Measurements from ENCODE around the gene EMX2. TPM values are rescaled to one million over a fixed set of nuclear protein-coding genes. Genes with fewer than 3 reads are reported as not detected.
"Not testable (repeated sequence)": the region's sequence is repeated elsewhere in the genome, so short reads cannot be mapped to it uniquely, and the experiment has no call there.

EMX2 gene
- total and polyA plus RNA-seq, 8 donors = 0.17 to 1.4 (median 0.33) TPM; not detected in 2

DNA sequence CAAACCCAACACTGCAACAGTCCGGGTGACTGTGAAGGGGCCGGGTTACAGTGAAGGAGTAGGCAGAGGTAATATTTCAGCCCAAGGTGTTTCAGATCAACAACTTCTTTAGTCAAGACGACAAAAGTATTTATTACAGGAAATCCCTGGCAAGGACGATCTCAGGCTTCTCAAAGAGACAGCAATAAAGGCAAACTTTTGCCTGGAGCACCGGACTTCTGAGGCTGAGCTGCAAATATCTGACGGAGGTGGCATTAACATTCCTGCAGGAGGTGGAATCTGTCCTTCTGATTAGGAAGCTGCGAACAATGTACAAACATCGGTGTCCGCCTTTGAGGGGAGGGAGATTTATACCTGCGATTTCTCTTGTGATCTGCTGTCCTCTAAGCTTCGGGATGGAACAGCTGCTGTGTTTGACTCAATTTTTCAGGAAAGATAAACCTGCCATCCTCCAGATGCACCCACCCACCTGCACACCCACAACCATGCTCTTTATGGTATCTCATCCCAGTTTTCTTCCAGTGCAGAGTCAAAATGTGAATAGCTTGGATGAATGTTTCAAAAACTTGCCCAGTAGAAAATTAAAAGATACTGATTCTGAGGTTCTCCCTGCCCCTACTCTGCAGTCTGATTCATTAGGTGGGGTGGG lies 32.1 kb downstream of the EMX2 start:
- DNase-seq (no peak), ATAC-seq (no peak)
- TF ChIP-seq, protein P1, sequence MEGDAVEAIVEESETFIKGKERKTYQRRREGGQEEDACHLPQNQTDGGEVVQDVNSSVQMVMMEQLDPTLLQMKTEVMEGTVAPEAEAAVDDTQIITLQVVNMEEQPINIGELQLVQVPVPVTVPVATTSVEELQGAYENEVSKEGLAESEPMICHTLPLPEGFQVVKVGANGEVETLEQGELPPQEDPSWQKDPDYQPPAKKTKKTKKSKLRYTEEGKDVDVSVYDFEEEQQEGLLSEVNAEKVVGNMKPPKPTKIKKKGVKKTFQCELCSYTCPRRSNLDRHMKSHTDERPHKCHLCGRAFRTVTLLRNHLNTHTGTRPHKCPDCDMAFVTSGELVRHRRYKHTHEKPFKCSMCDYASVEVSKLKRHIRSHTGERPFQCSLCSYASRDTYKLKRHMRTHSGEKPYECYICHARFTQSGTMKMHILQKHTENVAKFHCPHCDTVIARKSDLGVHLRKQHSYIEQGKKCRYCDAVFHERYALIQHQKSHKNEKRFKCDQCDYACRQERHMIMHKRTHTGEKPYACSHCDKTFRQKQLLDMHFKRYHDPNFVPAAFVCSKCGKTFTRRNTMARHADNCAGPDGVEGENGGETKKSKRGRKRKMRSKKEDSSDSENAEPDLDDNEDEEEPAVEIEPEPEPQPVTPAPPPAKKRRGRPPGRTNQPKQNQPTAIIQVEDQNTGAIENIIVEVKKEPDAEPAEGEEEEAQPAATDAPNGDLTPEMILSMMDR (IDR thresholded peaks at IDR 0.05) = no peak

DNA sequence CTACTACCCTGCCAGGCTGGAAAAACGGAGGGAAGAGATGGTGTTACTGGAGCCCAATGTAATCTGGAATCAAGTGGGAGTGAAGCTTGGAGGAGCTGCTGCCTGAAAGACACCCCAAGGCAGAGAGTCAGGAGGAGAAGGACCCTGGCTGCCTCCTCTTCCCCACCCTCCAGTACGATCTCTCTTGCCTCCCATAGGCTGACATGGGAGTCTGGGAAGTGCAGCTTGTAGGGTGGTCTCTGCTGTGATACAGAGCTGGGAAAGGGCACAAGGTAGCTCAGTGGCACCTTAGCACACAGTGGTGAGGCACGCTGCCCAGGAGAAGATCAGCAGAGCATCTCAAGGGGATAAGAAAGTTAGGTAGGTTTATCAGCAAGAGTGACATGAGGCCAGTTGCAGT lies 35.9 kb downstream of the EMX2 start:
- Histone ChIP-seq H3K27ac (no peak overlapping the region), H3K27me3 (peaks cover 0 to 86% of the 10 kb centered on the region in 2 donors), H3K4me3 (no peak overlapping the region), H3K36me3 (no peaks in the 10 kb centered on the region), H3K9me3 (no peaks in the 10 kb centered on the region), H3K4me1 (no peaks in the 10 kb centered on the region)
- DNase-seq = no peak
- ATAC-seq = no peak
- TF ChIP-seq, protein P1 (IDR thresholded peaks at IDR 0.05) = no peak
- intact Hi-C loops (cut with DNase I) = loop anchor here in 1 of 2 donors (10.0 kb wide), 1 partner anchor 106 kb away; no protein-coding TSS in a partner anchor

More for the DNA sequence above, 32.1 kb downstream of the EMX2 start:
- no peak overlapping the region for H3K4me3 ChIP-seq
- no peak overlapping the region for H3K27ac ChIP-seq
- intact Hi-C loops (cut with DNase I) = loop anchor here in 1 of 2 donors (10.0 kb wide), 1 partner anchor 110 kb away; no protein-coding TSS in a partner anchor
- peaks cover 0 to 86% of the 10 kb centered on the region in 2 donors for H3K27me3 ChIP-seq
- H3K9me3 ChIP-seq = no peaks in the 10 kb centered on the region
- H3K36me3 ChIP-seq = no peaks in the 10 kb centered on the region
- H3K4me1 ChIP-seq = no peaks in the 10 kb centered on the region

DNA sequence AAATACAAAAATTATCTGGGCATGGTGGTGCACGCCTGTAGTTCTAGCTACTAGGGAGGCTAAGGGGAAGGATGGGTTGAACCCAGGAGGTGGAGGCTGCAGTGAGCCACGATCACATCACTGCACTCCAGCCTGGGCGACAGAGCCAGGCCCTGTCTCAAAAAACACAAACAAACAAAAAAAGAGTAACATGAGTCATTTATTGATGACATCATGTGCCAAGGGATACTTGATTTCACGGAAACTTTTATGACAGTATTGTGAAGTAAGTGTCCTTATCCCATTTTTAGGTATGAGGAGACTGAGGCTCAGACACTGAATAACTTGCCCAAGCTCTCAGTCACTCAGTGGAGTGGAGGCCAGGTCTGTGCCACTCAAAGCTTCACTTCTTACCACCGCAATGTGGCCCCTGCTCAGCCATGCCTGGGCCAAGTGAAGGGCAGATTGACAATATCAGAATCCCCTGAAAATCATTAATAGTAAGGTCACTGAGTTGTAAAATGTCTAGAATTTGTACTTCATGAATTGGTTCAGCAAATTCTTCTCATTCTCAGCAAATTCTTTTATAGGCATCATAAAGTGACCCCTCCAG lies 36.5 kb downstream of the EMX2 start:
- no peak for ATAC-seq
- Histone ChIP-seq H3K27ac (no peak overlapping the region), H3K4me3 (no peak overlapping the region), H3K36me3 (no peaks in the 10 kb centered on the region), H3K27me3 (peaks cover 0 to 85% of the 10 kb centered on the region in 2 donors), H3K9me3 (no peaks in the 10 kb centered on the region), H3K4me1 (no peaks in the 10 kb centered on the region)
- TF ChIP-seq, protein P1 (IDR thresholded peaks at IDR 0.05) = no peak
- intact Hi-C loops (cut with DNase I) = loop anchor here in 1 of 2 donors (10.0 kb wide), 1 partner anchor 106 kb away; no protein-coding TSS in a partner anchor
- DNase-seq = no peak

DNA sequence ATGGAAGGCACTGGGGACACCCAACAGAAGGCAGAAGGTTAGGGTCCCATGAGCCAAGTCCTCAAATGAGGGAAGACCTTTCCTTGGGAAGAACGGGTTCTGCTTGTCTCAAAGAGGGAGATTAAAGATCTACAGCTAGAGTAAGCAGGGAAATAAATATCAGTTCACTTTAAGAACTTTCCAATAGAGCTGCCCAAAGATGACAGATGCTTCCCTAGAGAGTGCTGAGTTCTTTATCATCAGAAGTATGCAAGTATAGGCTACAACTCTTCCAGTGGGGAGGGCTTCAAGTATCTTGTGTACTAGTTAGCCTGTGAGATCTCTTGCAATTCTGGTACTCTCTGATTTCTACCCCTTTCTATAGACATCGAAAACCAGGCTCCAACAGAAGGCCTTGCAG lies 39.4 kb downstream of the EMX2 start:
- Histone ChIP-seq H3K9me3 (no peaks in the 10 kb centered on the region), H3K4me3 (no peak overlapping the region), H3K4me1 (no peaks in the 10 kb centered on the region), H3K36me3 (no peaks in the 10 kb centered on the region), H3K27ac (no peak overlapping the region), H3K27me3 (peaks cover 0 to 62% of the 10 kb centered on the region in 2 donors)
- intact Hi-C loops (cut with DNase I) = no loop called here
- DNase-seq (no peak), ATAC-seq (no peak)
- TF ChIP-seq, protein P1 (IDR thresholded peaks at IDR 0.05) = no peak

DNA sequence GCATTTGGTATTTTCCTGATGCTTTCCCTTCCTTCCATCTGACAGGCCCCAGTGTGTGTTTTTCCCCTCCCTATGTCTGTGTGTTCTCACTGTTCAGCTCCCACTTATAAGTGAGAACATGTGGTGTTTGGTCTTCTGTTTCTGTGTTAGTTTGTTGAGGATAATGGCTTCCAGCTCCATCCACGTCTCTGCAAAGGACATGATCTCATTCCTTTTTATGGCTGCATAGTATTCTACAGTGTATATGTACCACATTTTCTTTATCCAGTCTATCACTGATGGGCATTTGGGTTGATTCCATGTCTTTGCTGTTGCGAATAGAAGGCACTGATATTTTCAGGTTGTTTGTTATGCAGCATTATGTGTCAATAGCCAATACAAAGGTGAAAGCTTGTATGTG lies 42.3 kb downstream of the EMX2 start:
- peaks cover 0 to 41% of the 10 kb centered on the region in 2 donors for H3K27me3 ChIP-seq
- H3K27ac ChIP-seq; ATAC-seq; H3K36me3 ChIP-seq; H3K4me1 ChIP-seq; H3K9me3 ChIP-seq; intact Hi-C loops (cut with DNase I); DNase-seq; H3K4me3 ChIP-seq: not testable (repeated sequence)
